GM10847 (cell line): ENCODE measurements around the gene TPRG1.

Experiments
- POLR2A ChIP-seq: IDR thresholded peaks from 2 replicates; pipeline ENCODE4 v1.6.1; 2011; ENCODE audit not compliant: insufficient read length; ENCODE audit errors: extremely low read depth

The TPRG1 gene

DNA sequence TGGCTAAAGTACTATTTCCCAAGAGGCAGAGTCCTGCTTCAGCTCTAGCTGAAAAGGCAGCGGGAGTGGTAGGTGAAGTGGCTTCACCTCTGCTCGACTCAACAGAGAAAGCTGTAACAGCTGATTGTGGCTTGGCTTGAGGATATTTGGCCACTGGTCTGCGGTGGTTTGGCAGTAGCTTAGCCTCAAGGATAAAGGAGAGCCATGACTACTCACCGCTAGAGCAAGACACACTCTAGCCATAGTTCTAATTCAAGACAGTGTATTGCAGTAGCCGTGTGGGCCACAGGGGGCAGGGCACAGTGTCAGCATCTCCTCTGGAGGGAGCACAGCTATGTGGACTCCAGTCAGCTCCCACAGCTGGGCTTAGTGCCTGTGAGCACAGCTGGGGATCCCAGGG, 23.5 kb downstream of the TPRG1 start:
- TF ChIP-seq POLR2A: no peak

- TF ChIP-seq POLR2A: no peak
These were observed 30.3 kb downstream of the TPRG1 start for GRCh38 chr3:189202106-189202505.

DNA sequence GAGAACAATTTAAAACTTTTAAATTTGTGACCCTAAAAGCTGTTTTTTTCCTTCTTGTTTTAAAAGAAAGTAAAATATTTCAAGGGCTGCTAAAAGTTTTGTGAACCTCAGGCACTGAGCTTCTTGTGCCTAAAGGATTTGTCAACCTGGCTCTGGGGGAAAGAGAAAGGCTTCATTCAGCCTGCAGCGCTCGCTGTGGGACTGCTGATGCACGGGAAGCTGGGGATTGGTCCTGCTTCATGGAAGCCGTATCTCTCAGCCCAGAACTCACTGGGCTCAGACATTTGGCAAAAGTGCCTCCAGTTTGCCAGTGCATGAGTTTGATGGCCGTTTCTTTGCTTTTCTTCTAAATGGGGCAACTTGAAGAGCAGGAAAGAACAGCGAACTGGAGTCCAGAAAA, 30.8 kb downstream of the TPRG1 start:
- no peak for TF ChIP-seq POLR2A

DNA sequence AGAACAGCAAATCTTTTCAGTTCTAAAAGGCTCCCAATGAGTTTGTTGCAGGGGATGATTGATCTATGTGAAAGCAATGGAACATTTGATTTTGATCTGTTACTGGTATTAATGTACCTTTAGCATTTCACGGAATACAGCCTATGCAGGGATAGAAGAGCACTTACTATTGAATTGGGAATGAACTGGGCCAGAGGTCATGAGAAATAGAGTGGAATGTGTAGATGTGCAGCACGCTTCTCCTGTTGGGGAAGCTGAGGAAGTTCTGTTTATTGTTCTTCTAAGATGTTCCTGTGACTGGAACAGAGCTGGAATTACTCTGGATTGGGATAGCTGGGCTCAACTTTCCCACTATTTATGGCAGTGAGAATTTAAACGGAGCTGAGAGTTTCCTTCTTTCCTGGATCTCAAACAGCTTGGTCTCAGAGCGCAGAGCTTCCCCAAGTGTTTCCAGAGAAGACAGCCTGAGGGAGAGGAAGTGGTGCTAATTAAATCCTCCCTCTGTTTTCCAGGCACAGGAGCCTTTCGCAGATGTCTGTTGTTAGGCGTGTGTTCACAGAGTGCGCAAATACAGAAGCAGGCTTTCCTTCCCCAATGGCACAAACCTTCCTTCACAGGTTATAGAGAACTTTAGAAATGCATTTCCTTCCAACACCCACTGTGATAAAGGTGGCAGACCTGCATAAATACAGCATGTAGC, 32.5 kb downstream of the TPRG1 start:
- TF ChIP-seq POLR2A: no peak

DNA sequence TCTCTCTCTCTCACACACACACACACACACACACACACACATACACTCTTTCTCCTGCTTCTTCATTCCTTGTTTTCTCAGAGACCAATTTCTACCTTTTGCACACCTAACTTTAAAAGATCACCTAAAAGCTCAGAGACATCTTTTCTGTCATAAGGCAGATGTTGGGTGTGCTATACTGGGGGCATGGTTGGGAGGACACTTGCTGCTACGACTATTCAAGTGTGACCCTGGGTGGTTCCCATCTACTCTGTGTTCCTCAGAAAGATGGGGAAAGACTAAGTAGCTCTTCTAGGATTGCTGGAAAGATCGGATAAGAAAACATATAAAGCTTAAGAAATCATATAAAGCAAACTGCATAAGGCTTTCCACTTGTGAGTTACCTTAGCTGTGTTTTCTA, 33.2 kb downstream of the TPRG1 start:
- no peak for TF ChIP-seq POLR2A

GRCh38 chr3:189210251-189210770, 38.5 kb downstream of the TPRG1 start:
- no peak for TF ChIP-seq POLR2A

GRCh38 chr3:189212681-189213080, 40.9 kb downstream of the TPRG1 start:
- TF ChIP-seq POLR2A: no peak

DNA sequence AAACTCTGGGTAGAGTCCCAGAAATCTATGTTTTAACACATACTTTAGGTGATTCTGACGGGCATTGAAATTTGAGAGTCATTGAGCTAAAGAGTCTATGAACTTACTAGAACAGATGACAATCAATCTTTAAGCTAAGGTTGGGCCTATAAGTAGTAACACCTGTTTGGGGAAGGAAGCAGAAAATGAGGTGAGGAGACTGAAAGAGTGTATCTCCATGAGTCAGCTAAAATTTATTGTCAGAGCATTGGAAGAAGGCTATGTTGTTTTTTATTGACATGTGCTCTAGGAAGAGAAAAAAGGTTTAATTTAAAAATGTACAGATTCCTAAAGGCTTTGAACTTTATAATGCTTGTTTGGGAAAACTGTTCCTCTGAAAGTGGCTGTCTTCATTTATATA, 42.9 kb downstream of the TPRG1 start:
- no peak for TF ChIP-seq POLR2A

GRCh38 chr3:189222927-189223636, 51.3 kb downstream of the TPRG1 start:
- no peak for TF ChIP-seq POLR2A

DNA sequence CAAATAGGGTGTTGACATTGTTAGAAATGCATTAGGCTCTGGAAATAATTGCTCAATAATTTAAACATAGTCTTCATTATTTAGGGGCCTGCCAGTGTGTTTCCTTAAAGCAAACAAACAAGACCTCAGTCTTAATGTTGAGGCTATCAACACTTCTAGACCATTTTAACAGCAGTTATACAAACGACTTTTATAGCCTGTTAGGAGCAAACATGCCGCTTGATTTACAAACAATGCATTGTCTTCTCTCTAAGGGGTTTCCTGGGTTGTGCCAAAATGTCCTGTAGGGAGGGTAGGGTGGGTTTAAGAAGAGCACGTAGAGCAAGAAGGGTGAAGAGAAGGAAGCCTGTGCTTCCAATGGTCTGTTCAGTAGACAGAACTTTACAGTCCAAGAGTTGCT, 53.7 kb downstream of the TPRG1 start:
- TF ChIP-seq POLR2A: no peak

- no peak for TF ChIP-seq POLR2A
These were observed 55.5 kb downstream of the TPRG1 start for GRCh38 chr3:189227249-189227648.

DNA sequence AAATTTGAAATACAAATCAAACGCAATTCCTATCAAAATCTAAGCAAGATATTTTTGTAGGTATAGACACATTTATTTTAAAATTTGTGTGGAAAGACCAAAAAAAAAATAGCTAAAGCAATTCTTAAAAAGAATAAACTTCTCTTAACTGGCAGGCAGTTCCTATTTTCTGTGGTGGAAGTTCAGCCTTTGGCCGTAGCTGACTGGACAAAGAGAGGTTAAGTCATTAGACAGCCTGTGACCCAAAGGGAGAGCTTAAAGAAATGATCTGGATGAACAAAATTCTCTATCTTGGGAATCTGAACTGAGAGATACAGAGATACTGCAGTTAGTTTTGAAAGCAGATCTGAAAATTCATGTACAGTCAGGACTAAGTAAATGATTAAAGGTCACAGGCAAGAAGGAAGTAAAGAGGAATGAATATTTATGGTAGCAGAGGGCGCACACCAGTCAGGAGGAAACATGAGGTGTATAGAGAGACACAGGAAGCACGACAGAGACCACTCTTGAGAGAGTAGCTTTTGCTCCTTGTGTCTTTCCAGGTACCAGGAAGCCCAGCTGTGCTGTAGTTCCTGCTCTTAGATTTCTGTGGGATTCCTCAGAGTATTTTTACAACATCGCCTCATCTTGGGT, 57.5 kb downstream of the TPRG1 start:
- no peak for TF ChIP-seq POLR2A

DNA sequence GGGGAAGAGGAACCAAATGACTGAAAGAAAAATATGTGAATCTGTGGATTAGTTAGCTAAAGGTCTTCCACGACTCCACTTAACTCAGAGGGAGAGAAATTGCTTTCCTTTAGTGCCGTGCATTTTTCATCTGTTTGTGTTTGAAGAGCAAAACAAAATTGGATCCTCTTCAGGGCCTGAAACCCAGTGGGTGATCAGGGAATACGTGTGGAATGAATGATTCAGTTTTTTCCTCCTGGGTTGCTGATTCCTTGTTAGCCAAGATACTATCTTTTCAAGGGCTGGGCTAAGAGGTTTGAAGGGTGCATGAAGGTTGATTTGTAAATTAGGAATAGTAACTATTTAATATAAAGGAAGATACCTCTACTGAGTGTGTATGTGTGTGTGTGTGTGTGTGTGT, 61.0 kb downstream of the TPRG1 start:
- TF ChIP-seq POLR2A: no peak

GRCh38 chr3:189233225-189233858, 61.6 kb downstream of the TPRG1 start:
- no peak for TF ChIP-seq POLR2A

DNA sequence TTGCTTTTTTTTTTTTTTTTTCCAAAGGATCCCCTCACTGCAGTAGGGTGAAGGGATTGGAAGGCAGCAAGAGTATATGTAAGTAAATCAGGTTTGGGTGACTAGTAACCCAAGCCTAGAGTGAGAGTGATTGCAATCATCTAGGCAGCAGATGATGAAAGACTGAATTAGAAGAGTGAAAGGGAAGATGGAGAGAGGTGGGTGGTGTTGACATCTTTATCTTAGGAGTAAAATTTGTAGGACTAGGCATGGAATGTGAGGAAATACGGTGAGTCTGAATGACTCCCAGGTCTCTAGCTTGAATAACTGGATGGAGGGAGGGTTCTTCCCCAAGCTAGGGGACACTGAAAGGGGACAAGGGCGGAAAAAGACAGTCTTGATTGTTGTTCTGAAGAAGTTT, 63.4 kb downstream of the TPRG1 start:
- no peak for TF ChIP-seq POLR2A

- TF ChIP-seq POLR2A: no peak
These were observed 64.6 kb downstream of the TPRG1 start for GRCh38 chr3:189236352-189236751.
